ENCODE measurements around the gene NDUFB6.
"Not testable (repeated sequence)": the region's sequence is repeated elsewhere in the genome, so short reads cannot be mapped to it uniquely, and the experiment has no call there.

The NDUFB6 gene

GRCh38 chr9:32571969-32572899 is 725 bp downstream of the NDUFB6 start:
- DNase-seq (ENCODE audit: low read depth in 2 of 2), result peak; percentile 43 to 48

- no peak for DNase-seq (ENCODE audit: low read depth in 2 of 2)
Observed at GRCh38 chr9:32570262-32570661, 2.7 kb downstream of the NDUFB6 start.

GRCh38 chr9:32566770-32567169 is 6.2 kb downstream of the NDUFB6 start:
- no peak for DNase-seq (ENCODE audit: low read depth in 2 of 2)

- no peak for DNase-seq (ENCODE audit: low read depth in 2 of 2)
Observed at GRCh38 chr9:32565967-32566366, 7.0 kb downstream of the NDUFB6 start.

GRCh38 chr9:32558408-32558934 is 14.5 kb downstream of the NDUFB6 start:
- DNase-seq (ENCODE audit: low read depth in 2 of 2), result no peak

GRCh38 chr9:32554591-32554990 is 18.4 kb downstream of the NDUFB6 start:
- DNase-seq (ENCODE audit: low read depth in 2 of 2), result no peak

GRCh38 chr9:32554107-32554506 is 18.9 kb downstream of the NDUFB6 start:
- no peak for DNase-seq (ENCODE audit: low read depth in 2 of 2)

GRCh38 chr9:32552172-32552872 is 20.6 kb downstream of the NDUFB6 start, which contains the start of the genes SMIM27 and TOPORS:
Gene SMIM27 (plus strand): TSS chr9:32552327. CDS start chr9:32552435, 108 bp downstream.
Gene TOPORS (minus strand): TSS chr9:32552586. CDS start chr9:32552436, 150 bp downstream.
- DNase-seq (ENCODE audit: low read depth in 2 of 2), result peak; percentile 73 to 81

- DNase-seq (ENCODE audit: low read depth in 2 of 2), result peak in 1 of 2 donors; percentile 23
Observed at GRCh38 chr9:32551276-32552051, 21.5 kb downstream of the NDUFB6 start.

GRCh38 chr9:32550562-32551275 is 22.2 kb downstream of the NDUFB6 start:
- DNase-seq (ENCODE audit: low read depth in 2 of 2), result peak; percentile 91 to 94

- DNase-seq (ENCODE audit: low read depth in 2 of 2), result no peak
Observed at GRCh38 chr9:32550150-32550561, 22.8 kb downstream of the NDUFB6 start.

- not testable (repeated sequence) for DNase-seq (ENCODE audit: low read depth in 2 of 2)
Observed at GRCh38 chr9:32548213-32548612, 24.7 kb downstream of the NDUFB6 start.

- DNase-seq (ENCODE audit: low read depth in 2 of 2), result no peak
Observed at GRCh38 chr9:32545884-32546283, 27.1 kb downstream of the NDUFB6 start.

- DNase-seq (ENCODE audit: low read depth in 2 of 2), result no peak
Observed at GRCh38 chr9:32543047-32543446, 29.9 kb downstream of the NDUFB6 start.

GRCh38 chr9:32533816-32534215 is 39.1 kb downstream of the NDUFB6 start:
- no peak for DNase-seq (ENCODE audit: low read depth in 2 of 2)

- no peak for DNase-seq (ENCODE audit: low read depth in 2 of 2)
Observed at GRCh38 chr9:32533336-32533735, 39.6 kb downstream of the NDUFB6 start.

GRCh38 chr9:32526707-32527048 is 46.3 kb downstream of the NDUFB6 start:
- DNase-seq (ENCODE audit: low read depth in 2 of 2), result no peak

- peak; percentile 62 to 75 for DNase-seq (ENCODE audit: low read depth in 2 of 2)
Observed at GRCh38 chr9:32526041-32526706, 46.8 kb downstream of the NDUFB6 start, which contains the start of gene RIGI. Gene RIGI (minus strand): TSS chr9:32526196. CDS start chr9:32526166, 30 bp downstream.

- DNase-seq (ENCODE audit: low read depth in 2 of 2), result no peak
Observed at GRCh38 chr9:32525709-32526030, 47.3 kb downstream of the NDUFB6 start.

GRCh38 chr9:32524892-32525708 is 47.9 kb downstream of the NDUFB6 start:
- DNase-seq (ENCODE audit: low read depth in 2 of 2), result no peak
